HPDE6-E6E7 (cell line): ENCODE measurements around the gene SHC2.

Source experiments
- DNase-seq: peaks from one replicate; pipeline ENCODE4 v3.0.0; 2011; ENCODE audit warnings: missing footprints; ENCODE audit errors: extremely low spot score

Gene SHC2

GRCh38 chr19:372306-372890, 88.4 kb downstream of the SHC2 start:
- no peak for DNase-seq

- DNase-seq, result no peak
Observed at GRCh38 chr19:371501-372168, 89.2 kb downstream of the SHC2 start.

GRCh38 chr19:370641-371330, 90.0 kb downstream of the SHC2 start:
- DNase-seq, result no peak

- DNase-seq, result no peak
Observed at GRCh38 chr19:369876-370275, 91.0 kb downstream of the SHC2 start.

- DNase-seq, result no peak
Observed at GRCh38 chr19:369256-369655, 91.6 kb downstream of the SHC2 start.

GRCh38 chr19:368630-369024, 92.2 kb downstream of the SHC2 start:
- no peak for DNase-seq

- DNase-seq, result no peak
Observed at GRCh38 chr19:367963-368629, 92.7 kb downstream of the SHC2 start.

- no peak for DNase-seq
Observed at GRCh38 chr19:367561-367960, 93.3 kb downstream of the SHC2 start.

- no peak for DNase-seq
Observed at GRCh38 chr19:366951-367350, 93.9 kb downstream of the SHC2 start.
